Liver (tissue), 9 donors: Measurements from ENCODE around the gene PRR36. TPM values are rescaled to one million over a fixed set of nuclear protein-coding genes. Genes with fewer than 3 reads are reported as not detected.
A peak's percentile ranks its signal among the peaks of the same experiment; 100 is the strongest.

Source experiments
- DNase-seq: peaks from one replicate; pipeline ENCODE4 v3.0.0-alpha.2; 2017; ENCODE audit warnings: low spot score
- H3K27ac ChIP-seq, 2 donors: one replicate each; pipeline ENCODE4 v1.7.0; 2013; ENCODE audit warnings: inconsistent platforms in 2 of 2, low read length in 2 of 2, control low read depth in 1 of 2, low read depth in 1 of 2, mild to moderate bottlenecking in 1 of 2
- H3K27me3 ChIP-seq, 4 donors: one replicate each; pipeline versions ENCODE4 v1.6.1 to v1.7.0; 2013; ENCODE audit warnings: low read length in 3 of 4, inconsistent platforms in 1 of 4, mild to moderate bottlenecking in 1 of 4, moderate library complexity in 1 of 4; ENCODE audit not compliant: control insufficient read depth in 4 of 4, insufficient read depth in 4 of 4
- H3K36me3 ChIP-seq, 4 donors: one replicate each; pipeline versions ENCODE4 v1.6.1 to v1.7.0; 2013; ENCODE audit warnings: low read length in 3 of 4, mild to moderate bottlenecking in 3 of 4, low read depth in 1 of 4, moderate library complexity in 1 of 4; ENCODE audit not compliant: control insufficient read depth in 4 of 4, insufficient read depth in 3 of 4
- H3K4me1 ChIP-seq, 4 donors: one replicate each; pipeline versions ENCODE4 v1.6.1 to v1.7.0; 2013; ENCODE audit warnings: low read length in 3 of 4, mild to moderate bottlenecking in 3 of 4, moderate library complexity in 1 of 4; ENCODE audit not compliant: control insufficient read depth in 4 of 4, insufficient read depth in 4 of 4
- H3K4me3 ChIP-seq, 3 donors: one replicate each; pipeline versions ENCODE4 v1.6.1 to v1.7.0; 2013; ENCODE audit warnings: low read length in 3 of 3, control low read depth in 1 of 3, low read depth in 1 of 3, mild to moderate bottlenecking in 1 of 3
- H3K9ac ChIP-seq, 2 donors: one replicate each; pipeline ENCODE4 v1.7.0; 2013; ENCODE audit warnings: low read length in 2 of 2, mild to moderate bottlenecking in 2 of 2, moderate library complexity in 2 of 2, control low read depth in 1 of 2, low read depth in 1 of 2
- H3K9me3 ChIP-seq, 4 donors: one replicate each; pipeline versions ENCODE4 v1.6.1 to v1.7.0; 2013; ENCODE audit warnings: low read length in 3 of 4; ENCODE audit not compliant: control insufficient read depth in 4 of 4
- ATF3 ChIP-seq: IDR thresholded peaks from 2 replicates; pipeline ENCODE4 v1.6.1; 2016; ENCODE audit warnings: antibody characterized with exemption
- EGR1 ChIP-seq, 2 donors: IDR thresholded peaks; 2 replicates each; pipeline ENCODE4 v1.6.1; 2016 to 2018; ENCODE audit warnings: antibody characterized with exemption in 2 of 2, low read depth in 2 of 2
- FOXA2 ChIP-seq: IDR thresholded peaks from 2 replicates; pipeline ENCODE4 v1.6.1; 2016; ENCODE audit warnings: antibody characterized with exemption
- GABPA ChIP-seq, 2 donors: IDR thresholded peaks in 1 of 2; conservative IDR thresholded peaks in 1 of 2; 2 replicates each; pipeline ENCODE4 v1.6.1; 2016; ENCODE audit warnings: antibody characterized with exemption in 2 of 2, mild to moderate bottlenecking in 1 of 2, moderate library complexity in 1 of 2
- HNF4G ChIP-seq: IDR thresholded peaks from 2 replicates; pipeline ENCODE4 v1.6.1; 2016; ENCODE audit warnings: antibody characterized with exemption
- JUND ChIP-seq, 2 donors: IDR thresholded peaks; 2 replicates each; pipeline ENCODE4 v1.6.1; 2016; ENCODE audit warnings: antibody characterized with exemption in 2 of 2
- MAX ChIP-seq: IDR thresholded peaks from 2 replicates; pipeline ENCODE4 v1.6.1; 2016; ENCODE audit warnings: antibody characterized with exemption
- NR2F2 ChIP-seq: IDR thresholded peaks from 2 replicates; pipeline ENCODE4 v1.6.1; 2016; ENCODE audit warnings: antibody characterized with exemption
- RAD21 ChIP-seq, 2 donors: IDR thresholded peaks; 2 replicates each; pipeline ENCODE4 v1.6.1; 2016; ENCODE audit warnings: antibody characterized with exemption in 2 of 2, mild to moderate bottlenecking in 2 of 2
- RXRA ChIP-seq, 2 donors: IDR thresholded peaks; 2 replicates each; pipeline ENCODE4 v1.6.1; 2017 to 2018; ENCODE audit warnings: antibody characterized with exemption in 2 of 2, mild to moderate bottlenecking in 1 of 2
- SP1 ChIP-seq: IDR thresholded peaks from 2 replicates; pipeline ENCODE4 v1.6.1; 2018; ENCODE audit warnings: antibody characterized with exemption, mild to moderate bottlenecking
- TAF1 ChIP-seq: conservative IDR thresholded peaks from 2 replicates; pipeline ENCODE4 v1.6.1; 2016; ENCODE audit warnings: antibody characterized with exemption, mild to moderate bottlenecking
- YY1 ChIP-seq: IDR thresholded peaks from 2 replicates; pipeline ENCODE4 v1.6.1; 2016; ENCODE audit warnings: antibody characterized with exemption, mild to moderate bottlenecking
- ZBTB33 ChIP-seq: IDR thresholded peaks from 2 replicates; pipeline ENCODE4 v1.6.1; 2016; ENCODE audit warnings: antibody characterized with exemption
- WGBS: extraction: QIAGEN DNeasy Blood & Tissue Kit; methylation state at CpG from one replicate; pipeline ENCODE4 v1.1.7; 2013; 5-methylcytosine and 5-hydroxymethylcytosine counted together
- polyA plus RNA-seq, 2 donors: library from polyadenylated mRNA; stranded (reverse) in 1 of 2; unstranded in 1 of 2; fragments of 200-250 nt in 1 of 2; fragments of >200 nt in 1 of 2; fragmentation: Nextera tagmentation in 1 of 2; extraction: Ambion mirVana in 1 of 2; gene quantifications; one replicate each; pipeline versions ENCODE4 v1.2.1 to v1.2.3, GENCODE V29; 2013 to 2015
- total RNA-seq, 2 donors: library from RNA; depleted of rRNA; stranded (reverse); fragments of >200 nt; gene quantifications; one replicate each; pipeline ENCODE4 v1.2.3, GENCODE V29; 2014
- TF ChIP-seq, protein P1 (sequence below): fragments of 150-350 bp; IDR thresholded peaks from 2 replicates; pipeline ENCODE4 v1.5.1; 2017; ENCODE audit warnings: improper control_type of control experiment, low read depth, low read length; ENCODE audit not compliant: missing input control
- donor health status: healthy.
- donor health status: healthy.
- donor health status: healthy.
- donor health status: healthy.
- donor health status: healthy.

PRR36 gene
- total and polyA plus RNA-seq, 4 donors, result 0.02 to 0.03 TPM; not detected in 2

DNA sequence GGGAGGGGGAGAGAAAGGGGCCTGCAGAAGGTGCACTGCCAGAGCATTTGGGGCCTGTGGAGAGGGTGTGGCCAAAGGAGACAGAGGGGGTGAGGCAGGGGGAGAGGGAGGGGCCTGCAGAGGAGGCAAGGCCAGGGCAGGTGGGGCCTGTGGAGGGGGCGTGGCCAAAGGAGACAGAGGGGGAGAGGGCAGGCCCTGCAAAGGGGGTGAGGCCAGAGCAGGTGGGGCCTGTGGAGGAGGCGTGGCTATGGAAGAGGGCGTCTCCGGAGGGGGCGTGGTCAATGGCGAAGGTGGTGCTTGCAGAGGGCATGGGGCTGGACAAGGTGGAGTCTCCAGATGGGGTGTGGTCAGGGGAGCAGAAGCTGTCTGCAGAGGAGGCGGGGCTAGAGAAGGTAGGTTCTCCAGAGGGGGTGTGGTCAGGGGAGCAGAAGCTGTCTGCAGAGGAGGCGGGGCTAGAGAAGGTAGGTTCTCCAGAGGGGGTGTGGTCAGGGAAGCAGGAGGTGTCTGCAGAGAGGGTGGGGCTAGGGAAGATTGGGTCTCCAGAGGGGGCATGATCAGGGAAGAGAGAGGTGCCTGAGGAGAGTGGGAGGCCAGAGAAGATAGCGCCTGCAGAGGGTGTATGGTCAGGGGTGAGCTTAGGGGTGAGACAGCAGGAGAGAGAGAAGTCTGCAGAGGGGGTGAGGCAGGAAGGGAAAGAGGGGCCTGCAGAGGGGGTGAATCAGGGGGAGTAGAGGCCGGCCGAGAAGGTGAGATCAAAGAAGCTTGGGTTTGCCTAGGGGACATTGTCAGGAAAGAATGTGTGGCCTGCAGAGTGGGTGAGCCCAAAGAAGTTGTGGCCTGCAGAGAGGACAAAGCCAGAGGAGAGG is 3.4 kb downstream of the PRR36 start:
- Histone ChIP-seq H3K4me3 (no peak overlapping the region), H3K9ac (no peak overlapping the region), H3K4me1 (peaks cover 9 to 32% (median 13%) of the 10 kb centered on the region in 4 donors), H3K36me3 (no peaks in the 10 kb centered on the region), H3K27me3 (peaks cover 0 to 8% (median 6%) of the 10 kb centered on the region in 4 donors), H3K27ac (no peak overlapping the region), H3K9me3 (no peaks in the 10 kb centered on the region)
- peak; percentile 70 for DNase-seq
- TF ChIP-seq SP1, result no peak
- no peak for TF ChIP-seq RAD21 (IDR thresholded peaks at IDR 0.05)
- TF ChIP-seq EGR1 (IDR thresholded peaks at IDR 0.05; ENCODE audit: low read depth in 2 of 2), result no peak
- WGBS, result 65% methylated on average over 11 of the region's 11 CpGs

DNA sequence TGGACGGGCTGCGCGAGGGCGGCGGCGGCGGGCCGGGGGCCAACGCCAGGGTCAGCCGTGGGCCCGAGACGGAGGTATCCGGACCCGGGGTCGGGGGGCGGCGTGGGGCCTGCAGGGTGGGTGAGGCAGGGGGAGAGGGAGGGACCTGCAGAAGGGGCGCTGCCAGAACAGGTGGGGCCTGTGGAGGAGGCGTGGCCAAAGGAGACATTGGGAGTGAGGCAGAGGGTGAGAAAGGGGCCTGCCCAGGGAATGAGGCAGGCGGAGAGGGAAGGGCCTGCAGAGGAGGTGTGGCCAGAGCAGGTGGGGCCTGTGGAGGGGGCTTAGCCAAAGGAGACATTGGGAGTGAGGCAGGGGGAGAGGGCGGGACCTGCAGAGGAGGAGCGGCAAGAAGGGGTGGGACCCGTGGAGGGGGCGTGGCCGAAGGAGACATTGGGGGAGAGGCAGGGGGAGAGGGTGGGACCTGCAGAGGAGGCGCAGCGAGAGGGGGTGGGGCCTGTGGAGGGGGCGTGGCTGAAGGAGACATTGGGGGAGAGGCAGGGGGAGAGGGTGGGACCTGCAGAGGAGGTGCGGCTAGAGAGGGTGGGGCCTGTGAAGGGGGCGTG is 4.2 kb downstream of the PRR36 start:
- Histone ChIP-seq H3K36me3 (no peaks in the 10 kb centered on the region), H3K4me3 (peak overlapping the region in 2 of 3 donors; percentile 47 to 49), H3K9ac (no peak overlapping the region), H3K4me1 (peaks cover 9 to 32% (median 13%) of the 10 kb centered on the region in 4 donors), H3K27ac (no peak overlapping the region), H3K27me3 (peaks cover 0 to 8% (median 6%) of the 10 kb centered on the region in 4 donors), H3K9me3 (no peaks in the 10 kb centered on the region)
- 29% methylated on average over 30 of the region's 30 CpGs for WGBS
- TF ChIP-seq, protein P1, sequence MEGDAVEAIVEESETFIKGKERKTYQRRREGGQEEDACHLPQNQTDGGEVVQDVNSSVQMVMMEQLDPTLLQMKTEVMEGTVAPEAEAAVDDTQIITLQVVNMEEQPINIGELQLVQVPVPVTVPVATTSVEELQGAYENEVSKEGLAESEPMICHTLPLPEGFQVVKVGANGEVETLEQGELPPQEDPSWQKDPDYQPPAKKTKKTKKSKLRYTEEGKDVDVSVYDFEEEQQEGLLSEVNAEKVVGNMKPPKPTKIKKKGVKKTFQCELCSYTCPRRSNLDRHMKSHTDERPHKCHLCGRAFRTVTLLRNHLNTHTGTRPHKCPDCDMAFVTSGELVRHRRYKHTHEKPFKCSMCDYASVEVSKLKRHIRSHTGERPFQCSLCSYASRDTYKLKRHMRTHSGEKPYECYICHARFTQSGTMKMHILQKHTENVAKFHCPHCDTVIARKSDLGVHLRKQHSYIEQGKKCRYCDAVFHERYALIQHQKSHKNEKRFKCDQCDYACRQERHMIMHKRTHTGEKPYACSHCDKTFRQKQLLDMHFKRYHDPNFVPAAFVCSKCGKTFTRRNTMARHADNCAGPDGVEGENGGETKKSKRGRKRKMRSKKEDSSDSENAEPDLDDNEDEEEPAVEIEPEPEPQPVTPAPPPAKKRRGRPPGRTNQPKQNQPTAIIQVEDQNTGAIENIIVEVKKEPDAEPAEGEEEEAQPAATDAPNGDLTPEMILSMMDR, result no peak
- TF ChIP-seq EGR1 (IDR thresholded peaks at IDR 0.05; ENCODE audit: low read depth in 2 of 2), result no peak
- no peak for TF ChIP-seq GABPA (IDR thresholded peaks at IDR 0.05 in 1 of 2, conservative IDR thresholded peaks at IDR 0.05 in 1 of 2)
- no peak for TF ChIP-seq MAX
- TF ChIP-seq ATF3, result no peak
- peak; percentile 65 for DNase-seq

GRCh38 chr19:7869453-7869909 is 4.7 kb downstream of the PRR36 start:
- peaks cover 9 to 32% (median 13%) of the 10 kb centered on the region in 4 donors for H3K4me1 ChIP-seq
- peaks cover 0 to 7% (median 5%) of the 10 kb centered on the region in 4 donors for H3K27me3 ChIP-seq
- H3K9ac ChIP-seq, result no peak overlapping the region
- DNase-seq, result peak; percentile 80
- H3K9me3 ChIP-seq, result no peaks in the 10 kb centered on the region
- no peaks in the 10 kb centered on the region for H3K36me3 ChIP-seq
- no peak for TF ChIP-seq ATF3
- TF ChIP-seq MAX, result no peak
- TF ChIP-seq ZBTB33, result no peak
- TF ChIP-seq, protein P1, result no peak
- no peak for TF ChIP-seq JUND (IDR thresholded peaks at IDR 0.05)
- TF ChIP-seq TAF1, result no peak
- no peak for TF ChIP-seq HNF4G
- TF ChIP-seq FOXA2, result no peak
- no peak for TF ChIP-seq RXRA (IDR thresholded peaks at IDR 0.05)
- no peak for TF ChIP-seq SP1
- no peak for TF ChIP-seq YY1
- TF ChIP-seq GABPA (IDR thresholded peaks at IDR 0.05 in 1 of 2, conservative IDR thresholded peaks at IDR 0.05 in 1 of 2), result no peak
- no peak for TF ChIP-seq NR2F2
- no peak for TF ChIP-seq RAD21 (IDR thresholded peaks at IDR 0.05)
- peak overlapping the region in 1 of 2 donors; percentile 41 for H3K27ac ChIP-seq
- H3K4me3 ChIP-seq, result peak overlapping the region in 2 of 3 donors; percentile 47 to 49
- 3% methylated on average over 47 of the region's 47 CpGs for WGBS
